ENCODE results near the gene C9orf85.

GRCh38 chr9:72013292-72013760, 101.9 kb downstream of the C9orf85 start:
- TF ChIP-seq POLR2A (IDR thresholded peaks at IDR 0.05) (no peak), EP300 (IDR thresholded peaks at IDR 0.05) (no peak), POLR2AphosphoS5 (IDR thresholded peaks at IDR 0.05) (no peak)
- TF ChIP-seq, protein P1, sequence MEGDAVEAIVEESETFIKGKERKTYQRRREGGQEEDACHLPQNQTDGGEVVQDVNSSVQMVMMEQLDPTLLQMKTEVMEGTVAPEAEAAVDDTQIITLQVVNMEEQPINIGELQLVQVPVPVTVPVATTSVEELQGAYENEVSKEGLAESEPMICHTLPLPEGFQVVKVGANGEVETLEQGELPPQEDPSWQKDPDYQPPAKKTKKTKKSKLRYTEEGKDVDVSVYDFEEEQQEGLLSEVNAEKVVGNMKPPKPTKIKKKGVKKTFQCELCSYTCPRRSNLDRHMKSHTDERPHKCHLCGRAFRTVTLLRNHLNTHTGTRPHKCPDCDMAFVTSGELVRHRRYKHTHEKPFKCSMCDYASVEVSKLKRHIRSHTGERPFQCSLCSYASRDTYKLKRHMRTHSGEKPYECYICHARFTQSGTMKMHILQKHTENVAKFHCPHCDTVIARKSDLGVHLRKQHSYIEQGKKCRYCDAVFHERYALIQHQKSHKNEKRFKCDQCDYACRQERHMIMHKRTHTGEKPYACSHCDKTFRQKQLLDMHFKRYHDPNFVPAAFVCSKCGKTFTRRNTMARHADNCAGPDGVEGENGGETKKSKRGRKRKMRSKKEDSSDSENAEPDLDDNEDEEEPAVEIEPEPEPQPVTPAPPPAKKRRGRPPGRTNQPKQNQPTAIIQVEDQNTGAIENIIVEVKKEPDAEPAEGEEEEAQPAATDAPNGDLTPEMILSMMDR (IDR thresholded peaks at IDR 0.05) = no peak

Data from stomach (tissue), 4 donors.